Measurements from ENCODE around the gene BTBD1.

DNA sequence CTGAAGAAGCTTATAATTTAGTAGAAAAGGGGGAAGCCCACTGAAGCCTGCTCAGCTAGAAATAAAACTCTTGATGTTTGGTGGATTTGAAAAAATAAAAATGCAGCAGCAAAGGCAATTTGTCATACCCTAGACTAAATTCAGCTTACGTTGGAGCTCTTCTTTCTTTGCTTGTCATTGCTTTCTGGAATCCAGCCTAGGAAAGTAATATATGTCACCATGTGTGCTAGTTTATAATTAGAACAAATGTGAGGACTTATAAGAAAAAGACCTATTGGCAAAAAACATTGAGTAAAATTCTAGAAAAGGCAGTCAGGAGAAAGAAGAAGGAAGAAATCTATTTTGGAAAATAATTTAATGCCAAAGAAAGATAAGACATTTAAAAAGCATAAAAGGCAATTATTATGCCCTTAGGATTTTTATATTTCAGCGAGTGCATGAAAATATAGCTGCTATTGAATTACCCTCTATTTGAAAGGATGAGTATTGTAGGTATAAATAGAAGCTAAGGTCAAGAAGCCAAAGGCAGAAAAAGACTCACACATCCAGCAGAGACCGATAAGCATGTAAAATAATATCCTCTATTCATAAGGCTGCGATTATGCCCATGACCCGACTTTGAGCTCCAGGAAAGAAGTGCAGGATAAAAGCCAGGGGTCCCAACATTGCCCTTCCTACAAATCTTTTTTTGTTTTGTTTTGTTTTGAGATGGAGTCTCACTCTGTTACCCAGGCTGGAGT lies 10.6 kb upstream of the BTBD1 start:
- TF ChIP-seq REST (IDR thresholded peaks at IDR 0.05; ENCODE audit: insufficient replicate concordance, low read depth): no peak
- TF ChIP-seq CTCF (IDR thresholded peaks at IDR 0.05; ENCODE audit: insufficient read depth, low read length): no peak

Data from HL-60 (cell line).